HEK293T (cell line): ENCODE measurements around the gene SPRED3.
"Not testable (repeated sequence)": the region's sequence is repeated elsewhere in the genome, so short reads cannot be mapped to it uniquely, and the experiment has no call there.

Experiments used
- ARNT ChIP-seq: fragments of 450-650 bp; IDR thresholded peaks from 2 replicates; pipeline ENCODE4 v1.6.1; 2017; ENCODE audit warnings: mild to moderate bottlenecking
- BHLHE40 ChIP-seq: fragments of 450-650 bp; IDR thresholded peaks from 2 replicates; pipeline ENCODE4 v1.6.1; 2016; ENCODE audit warnings: mild to moderate bottlenecking, moderate library complexity, borderline replicate concordance
- FOXK2 ChIP-seq: fragments of 450-650 bp; IDR thresholded peaks from 2 replicates; pipeline ENCODE4 v1.6.1; 2016; ENCODE audit warnings: mild to moderate bottlenecking
- SP1 ChIP-seq: fragments of 450-650 bp; IDR thresholded peaks from 2 replicates; pipeline ENCODE4 v1.6.1; 2017
- ZNF384 ChIP-seq: fragments of 450-650 bp; IDR thresholded peaks from 2 replicates; pipeline ENCODE4 v1.6.1; 2016

DNA sequence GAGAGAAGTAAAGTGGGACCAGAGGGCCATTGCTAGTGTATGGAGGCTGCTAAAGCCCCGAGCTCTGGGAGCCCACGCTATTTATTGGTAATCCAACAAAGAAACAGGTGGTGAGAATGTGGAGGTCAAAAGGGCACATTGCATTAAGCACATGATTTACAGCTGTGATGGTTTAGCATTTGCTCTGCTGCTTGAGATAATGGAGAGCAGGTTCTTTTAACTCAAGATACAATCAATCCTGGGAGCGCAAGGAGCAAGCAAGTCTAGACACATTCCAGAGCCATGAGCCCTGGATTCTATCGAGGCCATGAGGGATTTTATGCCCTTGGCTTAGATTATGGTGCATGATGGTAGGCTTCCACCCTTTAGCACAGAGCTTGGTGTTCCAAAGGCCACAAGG is 49.5 kb upstream of the SPRED3 start:
- not testable (repeated sequence) for TF ChIP-seq SP1, BHLHE40, FOXK2, ARNT, ZNF384
